Common myeloid progenitor, CD34-positive (primary cell): ENCODE data around the gene MID1.

ENCODE experiments used
- CTCF ChIA-PET: fragments of 350-600 bp; sonication (Branson Sonifier 250); formaldehyde crosslinking; loops from one replicate; lab custom pipeline; 2021; ENCODE audit warnings: antibody characterized with exemption; lab: Charles Lee
- POLR2A ChIA-PET: fragments of 350-600 bp; sonication (Branson Sonifier 250); formaldehyde crosslinking; loops from one replicate; lab custom pipeline; 2021; ENCODE audit warnings: antibody characterized with exemption; lab: Charles Lee
- DNase-seq, 3 donors: peaks; one replicate each; pipeline versions ENCODE4 v3.0.0 to v3.0.0-alpha.2; 2013
- H3K27ac ChIP-seq, 2 experiments: 1 replicate in 1 of 2; 2 replicates in 1 of 2; pipeline ENCODE4 v1.7.0; 2013; ENCODE audit warnings: inconsistent platforms in 2 of 2, low read length in 2 of 2, mild to moderate bottlenecking in 2 of 2, low read depth in 1 of 2, moderate library complexity in 1 of 2; ENCODE audit not compliant: severe bottlenecking in 2 of 2, insufficient read depth in 1 of 2, poor library complexity in 1 of 2
- H3K27me3 ChIP-seq, 5 experiments: replicated peaks in 2 of 5; 1 replicate in 3 of 5; 2 replicates in 2 of 5; pipeline versions ENCODE4 v1.6.1 to v1.7.0; 2013; ENCODE audit warnings: low read length in 4 of 5, mild to moderate bottlenecking in 2 of 5, moderate library complexity in 2 of 5, inconsistent platforms in 1 of 5; ENCODE audit not compliant: insufficient read depth in 5 of 5, control insufficient read depth in 4 of 5
- H3K36me3 ChIP-seq, 4 experiments: 1 replicate in 2 of 4; 2 replicates in 2 of 4; pipeline versions ENCODE4 v1.6.1 to v1.7.0; 2013; ENCODE audit warnings: low read length in 3 of 4, control low read depth in 1 of 4, mild to moderate bottlenecking in 1 of 4; ENCODE audit not compliant: control insufficient read depth in 4 of 4, insufficient read depth in 4 of 4
- H3K4me1 ChIP-seq, 4 experiments: 1 replicate in 3 of 4; 2 replicates in 1 of 4; pipeline versions ENCODE4 v1.6.1 to v1.7.1; 2013; ENCODE audit warnings: low read length in 3 of 4, mild to moderate bottlenecking in 3 of 4, control low read depth in 1 of 4, inconsistent platforms in 1 of 4, moderate library complexity in 1 of 4; ENCODE audit not compliant: control insufficient read depth in 4 of 4, insufficient read depth in 4 of 4; ENCODE audit errors: control extremely low read depth in 1 of 4
- H3K4me3 ChIP-seq, 7 experiments: 1 replicate in 4 of 7; 2 replicates in 3 of 7; pipeline versions ENCODE4 v1.5.1 to v1.7.0; 2013; ENCODE audit warnings: mild to moderate bottlenecking in 7 of 7, low read length in 6 of 7, moderate library complexity in 6 of 7, inconsistent platforms in 2 of 7, low read depth in 2 of 7, control low read depth in 1 of 7; ENCODE audit not compliant: insufficient read depth in 4 of 7, control insufficient read depth in 1 of 7; ENCODE audit errors: extremely low read depth in 1 of 7
- H3K9me3 ChIP-seq, 5 experiments: 1 replicate in 4 of 5; 2 replicates in 1 of 5; pipeline versions ENCODE4 v1.6.1 to v1.7.1; 2013; ENCODE audit warnings: low read length in 4 of 5, mild to moderate bottlenecking in 2 of 5, inconsistent platforms in 1 of 5, low read depth in 1 of 5, moderate library complexity in 1 of 5; ENCODE audit not compliant: control insufficient read depth in 4 of 5, insufficient read depth in 2 of 5; ENCODE audit errors: control extremely low read depth in 1 of 5
- WGBS: methylation state at CpG from one replicate; pipeline ENCODE4 v1.1.5; 2013; ENCODE audit not compliant: insufficient coverage; 5-methylcytosine and 5-hydroxymethylcytosine counted together

Gene MID1

GRCh38 chrX:10579112-10580011 lies 41.0 kb downstream of the MID1 start:
- Histone ChIP-seq H3K36me3 (no peaks in the 10 kb centered on the region), H3K4me1 (no peaks in the 10 kb centered on the region), H3K27ac (no peak overlapping the region), H3K27me3 (no peaks in the 10 kb centered on the region), H3K4me3 (no peak overlapping the region), H3K9me3 (peaks cover 0 to 5% (median 1%) of the 10 kb centered on the region in 5 experiments)
- ChIA-PET POLR2A (no interaction called here), CTCF (no interaction called here)
- 83% methylated on average over 11 of the region's 12 CpGs for WGBS
- DNase-seq, result no peak

- Histone ChIP-seq H3K4me3 (no peak overlapping the region), H3K27ac (no peak overlapping the region), H3K4me1 (no peaks in the 10 kb centered on the region), H3K27me3 (no peaks in the 10 kb centered on the region), H3K9me3 (no peaks in the 10 kb centered on the region), H3K36me3 (no peaks in the 10 kb centered on the region)
- 80% methylated on average over 1 of the region's 2 CpGs for WGBS
- CTCF ChIA-PET, result no interaction called here
- POLR2A ChIA-PET, result no interaction called here
- DNase-seq, result no peak
Observed at GRCh38 chrX:10578527-10578926, 41.9 kb downstream of the MID1 start.

GRCh38 chrX:10577853-10578252 lies 42.5 kb downstream of the MID1 start:
- peak in 2 of 3 donors; percentile 11 to 26 for DNase-seq
- POLR2A ChIA-PET, result no interaction called here
- WGBS, result 60% methylated on average over 1 of the region's 2 CpGs

GRCh38 chrX:10576777-10577447 lies 43.5 kb downstream of the MID1 start:
- 83% methylated on average over 15 of the region's 16 CpGs for WGBS
- Histone ChIP-seq H3K27ac (no peak overlapping the region), H3K9me3 (no peaks in the 10 kb centered on the region), H3K27me3 (no peaks in the 10 kb centered on the region), H3K4me3 (no peak overlapping the region), H3K36me3 (no peaks in the 10 kb centered on the region), H3K4me1 (no peaks in the 10 kb centered on the region)
- ChIA-PET CTCF (no interaction called here), POLR2A (no interaction called here)
- DNase-seq, result no peak

More at GRCh38 chrX:10577853-10578252, 42.5 kb downstream of the MID1 start:
- no peaks in the 10 kb centered on the region for H3K27me3 ChIP-seq
- H3K27ac ChIP-seq, result no peak overlapping the region
- CTCF ChIA-PET, result no interaction called here
- no peaks in the 10 kb centered on the region for H3K36me3 ChIP-seq
- H3K4me3 ChIP-seq, result no peak overlapping the region
- no peaks in the 10 kb centered on the region for H3K4me1 ChIP-seq
- no peaks in the 10 kb centered on the region for H3K9me3 ChIP-seq

GRCh38 chrX:10576186-10576585 lies 44.2 kb downstream of the MID1 start:
- Histone ChIP-seq H3K27ac (no peak overlapping the region), H3K36me3 (no peaks in the 10 kb centered on the region), H3K4me3 (no peak overlapping the region), H3K9me3 (no peaks in the 10 kb centered on the region), H3K4me1 (no peaks in the 10 kb centered on the region), H3K27me3 (no peaks in the 10 kb centered on the region)
- WGBS, result 85% methylated on average over 2 of the region's 4 CpGs
- CTCF ChIA-PET, result no interaction called here
- POLR2A ChIA-PET, result no interaction called here
- no peak for DNase-seq

- H3K27ac ChIP-seq, result no peak overlapping the region
- WGBS, result 91% methylated on average over 2 of the region's 4 CpGs
Observed at GRCh38 chrX:10574663-10575062, 45.7 kb downstream of the MID1 start.

GRCh38 chrX:10571260-10571659 lies 49.1 kb downstream of the MID1 start:
- no peaks in the 10 kb centered on the region for H3K4me1 ChIP-seq
- CTCF ChIA-PET, result interaction anchor here (0.6 kb wide), 1 partner anchor 81 kb away, joined by 3 read pairs; no protein-coding TSS in a partner anchor

More at GRCh38 chrX:10574663-10575062, 45.7 kb downstream of the MID1 start:
- H3K4me1 ChIP-seq, result no peaks in the 10 kb centered on the region
- ChIA-PET CTCF (no interaction called here), POLR2A (no interaction called here)
- no peaks in the 10 kb centered on the region for H3K9me3 ChIP-seq
- no peaks in the 10 kb centered on the region for H3K27me3 ChIP-seq
- no peak overlapping the region for H3K4me3 ChIP-seq
- no peaks in the 10 kb centered on the region for H3K36me3 ChIP-seq
- DNase-seq, result no peak

More at GRCh38 chrX:10571260-10571659, 49.1 kb downstream of the MID1 start:
- Histone ChIP-seq H3K27me3 (no peaks in the 10 kb centered on the region), H3K9me3 (no peaks in the 10 kb centered on the region), H3K27ac (no peak overlapping the region), H3K36me3 (no peaks in the 10 kb centered on the region), H3K4me3 (no peak overlapping the region)
- no peak for DNase-seq
- POLR2A ChIA-PET, result no interaction called here
- WGBS, result no CpG with 5 or more reads among the region's 1 CpG
